ENCODE results near the gene MYO3A.

Gene MYO3A

GRCh38 chr10:25938405-25938804, 4.4 kb downstream of the MYO3A start:
- Histone ChIP-seq H3K4me3 (ENCODE audit: low read length) (no peak overlapping the region), H3K27me3 (ENCODE audit: control insufficient read depth, insufficient read depth, low read length) (peaks cover 22% of the 10 kb centered on the region), H3K9me3 (ENCODE audit: control insufficient read depth, low read length) (no peaks in the 10 kb centered on the region)

DNA sequence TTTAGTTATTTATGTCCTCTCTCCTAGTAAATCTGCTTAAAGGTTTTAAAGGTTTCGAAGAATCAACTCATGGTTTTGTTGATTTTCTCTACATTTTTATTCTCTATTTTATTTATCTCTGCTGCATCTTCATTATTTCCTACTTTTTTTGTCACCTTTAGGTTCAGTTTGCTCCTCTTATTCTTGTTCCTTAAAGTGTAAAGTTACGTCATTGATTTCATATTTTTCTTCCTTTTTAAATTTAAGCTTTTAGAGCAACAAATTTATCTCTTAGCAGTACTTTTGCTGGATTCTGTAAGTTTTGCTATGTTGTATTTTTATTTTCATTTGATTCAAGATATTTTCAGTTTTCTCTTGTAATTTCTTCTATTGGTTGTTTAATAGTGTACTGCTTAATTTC, 10.7 kb downstream of the MYO3A start:
- no peak overlapping the region for H3K9ac ChIP-seq (ENCODE audit: low read length)
- H3K9me3 ChIP-seq (ENCODE audit: control insufficient read depth, low read length), result no peaks in the 10 kb centered on the region
- H3K36me3 ChIP-seq (ENCODE audit: control insufficient read depth, insufficient read depth, low read length), result no peaks in the 10 kb centered on the region
- no peak overlapping the region for H3K4me3 ChIP-seq (ENCODE audit: low read length)
- no peaks in the 10 kb centered on the region for H3K4me1 ChIP-seq (ENCODE audit: control insufficient read depth, insufficient read depth, low read length)
- no peaks in the 10 kb centered on the region for H3K27me3 ChIP-seq (ENCODE audit: control insufficient read depth, insufficient read depth, low read length)

More at GRCh38 chr10:25938405-25938804, 4.4 kb downstream of the MYO3A start:
- Histone ChIP-seq H3K36me3 (ENCODE audit: control insufficient read depth, insufficient read depth, low read length) (no peaks in the 10 kb centered on the region), H3K4me1 (ENCODE audit: control insufficient read depth, insufficient read depth, low read length) (no peaks in the 10 kb centered on the region), H3K9ac (ENCODE audit: low read length) (no peak overlapping the region)

DNA sequence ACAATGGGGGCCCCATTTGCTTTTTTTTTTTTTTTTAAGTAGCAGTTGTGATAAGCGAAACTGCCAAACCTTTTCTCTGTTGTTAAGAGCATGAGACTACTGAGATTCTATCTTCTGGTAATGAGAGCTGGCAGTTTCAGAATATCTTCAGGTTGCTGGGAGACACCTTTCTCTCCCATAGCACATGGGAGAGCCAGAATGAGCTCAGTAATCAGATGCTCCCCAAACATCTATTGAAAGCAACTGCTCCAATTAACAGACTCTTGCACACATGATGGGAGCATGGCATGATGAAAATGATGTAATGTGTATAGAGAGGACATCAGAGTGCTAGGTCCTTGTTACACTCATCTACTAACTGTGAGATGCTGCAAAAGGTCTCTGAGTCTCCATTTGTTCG, 18.8 kb downstream of the MYO3A start:
- Histone ChIP-seq H3K9ac (ENCODE audit: low read length) (no peak overlapping the region), H3K4me3 (ENCODE audit: low read length) (no peak overlapping the region), H3K9me3 (ENCODE audit: control insufficient read depth, low read length) (no peaks in the 10 kb centered on the region), H3K4me1 (ENCODE audit: control insufficient read depth, insufficient read depth, low read length) (no peaks in the 10 kb centered on the region), H3K36me3 (ENCODE audit: control insufficient read depth, insufficient read depth, low read length) (no peaks in the 10 kb centered on the region), H3K27me3 (ENCODE audit: control insufficient read depth, insufficient read depth, low read length) (no peaks in the 10 kb centered on the region)

GRCh38 chr10:25954851-25955250, 20.8 kb downstream of the MYO3A start:
- Histone ChIP-seq H3K9me3 (ENCODE audit: control insufficient read depth, low read length) (no peaks in the 10 kb centered on the region), H3K9ac (ENCODE audit: low read length) (no peak overlapping the region), H3K4me1 (ENCODE audit: control insufficient read depth, insufficient read depth, low read length) (no peaks in the 10 kb centered on the region), H3K36me3 (ENCODE audit: control insufficient read depth, insufficient read depth, low read length) (no peaks in the 10 kb centered on the region), H3K27me3 (ENCODE audit: control insufficient read depth, insufficient read depth, low read length) (no peaks in the 10 kb centered on the region), H3K4me3 (ENCODE audit: low read length) (no peak overlapping the region)

GRCh38 chr10:25959540-25960232, 25.7 kb downstream of the MYO3A start:
- Histone ChIP-seq H3K36me3 (ENCODE audit: control insufficient read depth, insufficient read depth, low read length) (no peaks in the 10 kb centered on the region), H3K9ac (ENCODE audit: low read length) (no peak overlapping the region), H3K4me1 (ENCODE audit: control insufficient read depth, insufficient read depth, low read length) (no peaks in the 10 kb centered on the region), H3K9me3 (ENCODE audit: control insufficient read depth, low read length) (no peaks in the 10 kb centered on the region), H3K4me3 (ENCODE audit: low read length) (no peak overlapping the region), H3K27me3 (ENCODE audit: control insufficient read depth, insufficient read depth, low read length) (no peaks in the 10 kb centered on the region)

GRCh38 chr10:25965584-25965983, 31.6 kb downstream of the MYO3A start:
- Histone ChIP-seq H3K9me3 (ENCODE audit: control insufficient read depth, low read length) (no peaks in the 10 kb centered on the region), H3K4me3 (ENCODE audit: low read length) (no peak overlapping the region), H3K9ac (ENCODE audit: low read length) (no peak overlapping the region), H3K36me3 (ENCODE audit: control insufficient read depth, insufficient read depth, low read length) (no peaks in the 10 kb centered on the region), H3K4me1 (ENCODE audit: control insufficient read depth, insufficient read depth, low read length) (no peaks in the 10 kb centered on the region), H3K27me3 (ENCODE audit: control insufficient read depth, insufficient read depth, low read length) (no peaks in the 10 kb centered on the region)

GRCh38 chr10:25966844-25967243, 32.8 kb downstream of the MYO3A start:
- H3K9ac ChIP-seq (ENCODE audit: low read length), result no peak overlapping the region
- H3K4me1 ChIP-seq (ENCODE audit: control insufficient read depth, insufficient read depth, low read length), result no peaks in the 10 kb centered on the region
- no peak overlapping the region for H3K4me3 ChIP-seq (ENCODE audit: low read length)
- H3K9me3 ChIP-seq (ENCODE audit: control insufficient read depth, low read length), result no peaks in the 10 kb centered on the region
- no peaks in the 10 kb centered on the region for H3K27me3 ChIP-seq (ENCODE audit: control insufficient read depth, insufficient read depth, low read length)
- no peaks in the 10 kb centered on the region for H3K36me3 ChIP-seq (ENCODE audit: control insufficient read depth, insufficient read depth, low read length)

GRCh38 chr10:25972631-25973030, 38.6 kb downstream of the MYO3A start:
- no peak overlapping the region for H3K4me3 ChIP-seq (ENCODE audit: low read length)
- H3K9ac ChIP-seq (ENCODE audit: low read length), result no peak overlapping the region
- no peaks in the 10 kb centered on the region for H3K9me3 ChIP-seq (ENCODE audit: control insufficient read depth, low read length)
- H3K4me1 ChIP-seq (ENCODE audit: control insufficient read depth, insufficient read depth, low read length), result no peaks in the 10 kb centered on the region
- H3K27me3 ChIP-seq (ENCODE audit: control insufficient read depth, insufficient read depth, low read length), result no peaks in the 10 kb centered on the region
- H3K36me3 ChIP-seq (ENCODE audit: control insufficient read depth, insufficient read depth, low read length), result no peaks in the 10 kb centered on the region

- Histone ChIP-seq H3K9me3 (ENCODE audit: control insufficient read depth, low read length) (no peaks in the 10 kb centered on the region), H3K27me3 (ENCODE audit: control insufficient read depth, insufficient read depth, low read length) (no peaks in the 10 kb centered on the region), H3K9ac (ENCODE audit: low read length) (no peak overlapping the region), H3K4me1 (ENCODE audit: control insufficient read depth, insufficient read depth, low read length) (no peaks in the 10 kb centered on the region), H3K36me3 (ENCODE audit: control insufficient read depth, insufficient read depth, low read length) (no peaks in the 10 kb centered on the region), H3K4me3 (ENCODE audit: low read length) (no peak overlapping the region)
Observed at GRCh38 chr10:25974897-25975459, 40.9 kb downstream of the MYO3A start.

GRCh38 chr10:25978771-25979170, 44.7 kb downstream of the MYO3A start:
- H3K36me3 ChIP-seq (ENCODE audit: control insufficient read depth, insufficient read depth, low read length), result no peaks in the 10 kb centered on the region
- H3K9ac ChIP-seq (ENCODE audit: low read length), result no peak overlapping the region
- H3K27me3 ChIP-seq (ENCODE audit: control insufficient read depth, insufficient read depth, low read length), result no peaks in the 10 kb centered on the region
- no peak overlapping the region for H3K4me3 ChIP-seq (ENCODE audit: low read length)
- no peaks in the 10 kb centered on the region for H3K4me1 ChIP-seq (ENCODE audit: control insufficient read depth, insufficient read depth, low read length)
- H3K9me3 ChIP-seq (ENCODE audit: control insufficient read depth, low read length), result no peaks in the 10 kb centered on the region

GRCh38 chr10:25982107-25982506, 48.1 kb downstream of the MYO3A start:
- Histone ChIP-seq H3K9ac (ENCODE audit: low read length) (no peak overlapping the region), H3K36me3 (ENCODE audit: control insufficient read depth, insufficient read depth, low read length) (no peaks in the 10 kb centered on the region), H3K4me3 (ENCODE audit: low read length) (no peak overlapping the region), H3K4me1 (ENCODE audit: control insufficient read depth, insufficient read depth, low read length) (no peaks in the 10 kb centered on the region), H3K9me3 (ENCODE audit: control insufficient read depth, low read length) (no peaks in the 10 kb centered on the region), H3K27me3 (ENCODE audit: control insufficient read depth, insufficient read depth, low read length) (no peaks in the 10 kb centered on the region)

DNA sequence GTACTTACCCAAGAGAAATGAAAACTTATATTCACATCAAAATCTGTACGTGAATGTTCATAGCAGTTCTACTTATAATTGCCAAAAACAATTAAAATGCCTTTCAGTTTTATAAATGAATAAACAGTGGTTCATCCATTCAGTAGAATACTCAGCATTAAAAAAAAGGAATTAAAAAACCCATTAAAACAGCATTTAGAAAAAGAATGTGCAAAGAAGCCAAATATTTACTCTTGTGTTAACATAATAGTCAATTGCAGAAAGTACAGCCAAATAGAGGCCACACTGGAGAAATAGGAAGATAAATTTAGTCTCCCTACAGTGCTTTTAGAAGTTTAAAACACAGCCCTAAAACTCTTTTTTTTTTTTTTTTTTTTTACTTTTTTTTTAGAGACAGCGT, 54.6 kb downstream of the MYO3A start:
- H3K4me1 ChIP-seq (ENCODE audit: control insufficient read depth, insufficient read depth, low read length), result no peaks in the 10 kb centered on the region
- no peaks in the 10 kb centered on the region for H3K9me3 ChIP-seq (ENCODE audit: control insufficient read depth, low read length)
- H3K27me3 ChIP-seq (ENCODE audit: control insufficient read depth, insufficient read depth, low read length), result no peaks in the 10 kb centered on the region
- no peaks in the 10 kb centered on the region for H3K36me3 ChIP-seq (ENCODE audit: control insufficient read depth, insufficient read depth, low read length)
- H3K4me3 ChIP-seq (ENCODE audit: low read length), result no peak overlapping the region
- no peak overlapping the region for H3K9ac ChIP-seq (ENCODE audit: low read length)
